K562 (cell line): Measurements from ENCODE around the gene PYCR2.

Experiments
- ELF1 ChIP-seq: fragments of 200-800 bp; sonication (Bioruptor generic); IDR thresholded peaks from 2 replicates; pipeline ENCODE4 v1.6.1; 2016; ENCODE audit warnings: missing genetic modification characterization, missing compliant biosample characterization
- MEF2A ChIP-seq: IDR thresholded peaks from 2 replicates; pipeline ENCODE4 v1.6.1; 2011; ENCODE audit warnings: low read depth, mild to moderate bottlenecking, low read length, moderate library complexity; ENCODE audit not compliant: control insufficient read depth

- TF ChIP-seq ELF1 (tag) (no peak), MEF2A (no peak)
Measured at GRCh38 chr1:225885336-225885735, 38.7 kb downstream of the PYCR2 start.
